ENCODE data around the gene CYTIP.

CYTIP gene

DNA sequence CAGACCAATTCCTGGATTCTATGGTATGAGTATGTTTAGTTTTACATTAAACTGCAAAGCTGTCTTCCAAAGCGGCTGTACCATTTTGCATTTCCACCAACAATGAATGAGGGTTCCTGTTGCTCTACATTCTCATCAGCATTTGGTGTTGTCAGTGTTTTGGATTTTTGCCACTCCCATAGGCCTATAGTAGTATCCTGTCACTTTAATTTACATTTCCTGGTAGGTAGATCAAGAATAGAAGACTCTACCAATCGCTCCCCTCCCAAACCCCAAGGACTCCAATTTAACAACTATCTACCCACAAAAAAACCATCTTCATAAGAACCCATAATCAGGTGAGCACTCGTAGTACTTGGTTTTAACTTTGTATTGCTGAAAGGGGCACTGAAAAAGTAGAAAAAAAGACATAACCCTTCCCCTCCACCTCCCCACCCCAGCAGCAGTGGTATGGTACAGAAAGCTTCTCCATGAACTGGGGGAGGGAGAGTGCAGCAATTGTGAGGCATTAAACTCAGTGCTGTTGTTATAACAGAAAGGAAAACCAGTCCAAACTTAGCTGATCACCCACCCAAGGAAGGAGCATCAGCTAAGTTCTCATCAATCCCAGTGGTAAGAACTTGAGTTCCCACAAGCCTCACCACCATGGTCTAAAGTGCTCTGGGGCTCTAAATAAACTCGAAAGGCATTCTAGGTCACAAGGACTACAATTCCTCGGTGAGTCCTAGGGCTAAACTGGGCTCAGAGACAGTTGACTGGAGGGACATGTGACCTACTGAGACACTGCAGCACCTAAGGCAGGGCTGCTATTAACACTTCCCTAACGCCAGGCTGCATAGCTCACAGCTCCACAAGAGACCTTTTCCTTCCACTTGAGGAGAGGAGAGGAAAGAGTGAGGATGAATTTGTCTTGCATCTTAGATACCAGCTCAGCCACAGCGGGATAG, 35.5 kb upstream of the CYTIP start:
- Histone ChIP-seq H3K27ac (no peak overlapping the region), H3K36me3 (ENCODE audit: control insufficient read depth, insufficient read depth, low read length) (no peaks in the 10 kb centered on the region), H3K4me2 (ENCODE audit: low read length) (no peak overlapping the region), H3K4me3 (ENCODE audit: low read depth, low read length) (no peak overlapping the region), H2AFZ (no peak overlapping the region), H3K27me3 (ENCODE audit: control insufficient read depth, insufficient read depth, low read length) (no peaks in the 10 kb centered on the region), H3K9me3 (ENCODE audit: control insufficient read depth, low read length) (no peaks in the 10 kb centered on the region), H3K79me2 (no peaks in the 10 kb centered on the region), H3K4me1 (no peaks in the 10 kb centered on the region), H3K9ac (no peak overlapping the region)
- TF ChIP-seq, protein P1, sequence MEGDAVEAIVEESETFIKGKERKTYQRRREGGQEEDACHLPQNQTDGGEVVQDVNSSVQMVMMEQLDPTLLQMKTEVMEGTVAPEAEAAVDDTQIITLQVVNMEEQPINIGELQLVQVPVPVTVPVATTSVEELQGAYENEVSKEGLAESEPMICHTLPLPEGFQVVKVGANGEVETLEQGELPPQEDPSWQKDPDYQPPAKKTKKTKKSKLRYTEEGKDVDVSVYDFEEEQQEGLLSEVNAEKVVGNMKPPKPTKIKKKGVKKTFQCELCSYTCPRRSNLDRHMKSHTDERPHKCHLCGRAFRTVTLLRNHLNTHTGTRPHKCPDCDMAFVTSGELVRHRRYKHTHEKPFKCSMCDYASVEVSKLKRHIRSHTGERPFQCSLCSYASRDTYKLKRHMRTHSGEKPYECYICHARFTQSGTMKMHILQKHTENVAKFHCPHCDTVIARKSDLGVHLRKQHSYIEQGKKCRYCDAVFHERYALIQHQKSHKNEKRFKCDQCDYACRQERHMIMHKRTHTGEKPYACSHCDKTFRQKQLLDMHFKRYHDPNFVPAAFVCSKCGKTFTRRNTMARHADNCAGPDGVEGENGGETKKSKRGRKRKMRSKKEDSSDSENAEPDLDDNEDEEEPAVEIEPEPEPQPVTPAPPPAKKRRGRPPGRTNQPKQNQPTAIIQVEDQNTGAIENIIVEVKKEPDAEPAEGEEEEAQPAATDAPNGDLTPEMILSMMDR (IDR thresholded peaks at IDR 0.05): no peak

DNA sequence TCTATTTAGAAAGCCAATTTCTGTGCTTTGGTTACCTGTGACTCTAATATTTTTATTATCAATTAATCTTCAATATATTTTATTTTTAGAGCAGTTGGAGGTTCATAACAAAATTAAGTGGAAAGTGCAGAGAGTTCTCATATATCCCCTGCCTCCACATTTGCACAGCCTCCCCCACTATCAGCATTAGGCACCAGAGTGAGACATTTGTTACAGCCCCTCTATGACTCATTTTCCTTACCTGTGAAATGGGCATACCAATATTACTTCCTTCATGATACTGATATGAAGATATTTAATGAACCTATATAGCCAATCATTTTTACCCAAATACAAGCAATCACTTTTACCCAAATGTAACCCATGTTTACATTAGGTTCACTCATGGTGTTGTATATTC, 34.0 kb upstream of the CYTIP start:
- Histone ChIP-seq H3K9me3 (ENCODE audit: control insufficient read depth, low read length) (no peaks in the 10 kb centered on the region), H3K4me1 (no peaks in the 10 kb centered on the region), H3K4me2 (ENCODE audit: low read length) (no peak overlapping the region), H3K27ac (no peak overlapping the region), H3K27me3 (ENCODE audit: control insufficient read depth, insufficient read depth, low read length) (no peaks in the 10 kb centered on the region), H3K79me2 (no peaks in the 10 kb centered on the region), H3K36me3 (ENCODE audit: control insufficient read depth, insufficient read depth, low read length) (no peaks in the 10 kb centered on the region), H2AFZ (no peak overlapping the region), H3K4me3 (ENCODE audit: low read depth, low read length) (no peak overlapping the region), H3K9ac (no peak overlapping the region)
- TF ChIP-seq, protein P1 (IDR thresholded peaks at IDR 0.05): no peak

DNA sequence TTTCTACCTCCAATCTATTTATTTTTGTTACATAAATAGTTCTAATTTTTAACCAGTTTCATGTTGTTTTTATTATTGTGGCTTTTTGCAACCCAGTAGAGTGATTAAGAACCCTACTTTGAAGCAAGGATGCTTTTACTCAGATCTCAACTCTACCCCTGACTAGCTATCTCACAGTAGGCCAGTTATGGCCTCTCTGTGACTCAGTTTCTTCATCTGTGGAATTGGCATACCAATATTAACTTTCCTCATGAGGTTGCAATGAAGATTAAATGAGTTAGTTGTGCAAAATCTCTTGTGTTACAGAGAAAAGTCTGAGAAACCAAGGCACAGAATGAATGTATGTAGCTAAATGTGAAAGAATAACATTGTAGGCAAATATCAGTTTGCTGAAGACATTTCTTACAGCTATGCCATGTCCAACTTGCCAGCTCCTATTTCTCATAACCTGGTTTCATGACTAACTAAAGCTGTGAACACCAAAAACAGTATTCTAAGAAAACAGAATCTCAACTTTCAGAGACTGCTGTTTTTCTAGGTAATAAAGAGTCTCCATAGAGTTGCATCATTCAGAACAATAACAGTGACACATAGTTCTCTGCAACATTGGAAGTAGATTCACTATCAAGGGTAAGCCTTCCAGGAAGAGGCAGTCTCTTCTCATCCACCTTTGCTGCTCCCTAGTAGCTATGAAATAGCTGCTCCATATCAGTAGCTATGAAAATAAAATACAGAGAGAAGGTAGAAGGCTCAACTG, 33.2 kb upstream of the CYTIP start:
- H2AFZ ChIP-seq: no peak overlapping the region
- H3K79me2 ChIP-seq: no peaks in the 10 kb centered on the region
- TF ChIP-seq, protein P1 (IDR thresholded peaks at IDR 0.05): no peak
- no peaks in the 10 kb centered on the region for H3K27me3 ChIP-seq (ENCODE audit: control insufficient read depth, insufficient read depth, low read length)
- H3K36me3 ChIP-seq (ENCODE audit: control insufficient read depth, insufficient read depth, low read length): no peaks in the 10 kb centered on the region
- H3K9me3 ChIP-seq (ENCODE audit: control insufficient read depth, low read length): no peaks in the 10 kb centered on the region
- no peak overlapping the region for H3K4me2 ChIP-seq (ENCODE audit: low read length)
- H3K27ac ChIP-seq: no peak overlapping the region
- H3K4me3 ChIP-seq (ENCODE audit: low read depth, low read length): no peak overlapping the region
- no peaks in the 10 kb centered on the region for H3K4me1 ChIP-seq
- H3K9ac ChIP-seq: no peak overlapping the region

GRCh38 chr2:157475722-157476390, 32.0 kb upstream of the CYTIP start:
- Histone ChIP-seq H3K36me3 (ENCODE audit: control insufficient read depth, insufficient read depth, low read length) (no peaks in the 10 kb centered on the region), H3K9ac (no peak overlapping the region), H3K27me3 (ENCODE audit: control insufficient read depth, insufficient read depth, low read length) (no peaks in the 10 kb centered on the region), H3K79me2 (no peaks in the 10 kb centered on the region), H3K4me1 (no peaks in the 10 kb centered on the region), H3K9me3 (ENCODE audit: control insufficient read depth, low read length) (no peaks in the 10 kb centered on the region), H3K27ac (no peak overlapping the region), H3K4me3 (ENCODE audit: low read depth, low read length) (no peak overlapping the region), H2AFZ (no peak overlapping the region), H3K4me2 (ENCODE audit: low read length) (no peak overlapping the region)
- TF ChIP-seq, protein P1 (IDR thresholded peaks at IDR 0.05): no peak

All from parathyroid adenoma (tissue), 2 donors.